Tibial nerve (tissue), 3 donors: Measurements from ENCODE around the gene DIS3.

ENCODE experiments used
- POLR2A ChIP-seq, 2 donors: fragments of 450-650 bp; IDR thresholded peaks; one replicate each; pipeline ENCODE4 v1.6.1; 2017; ENCODE audit warnings: antibody characterized with exemption in 2 of 2, mild to moderate bottlenecking in 2 of 2, moderate library complexity in 2 of 2
- TF ChIP-seq, protein P1 (sequence below), 5 experiments: fragments of 200-600 bp in 3 of 5; fragments of 450-650 bp in 2 of 5; sonication (generic) in 3 of 5; IDR thresholded peaks; one replicate each; pipeline ENCODE4 v1.5.1; 2016 to 2019; ENCODE audit warnings: antibody characterized with exemption in 5 of 5, mild to moderate bottlenecking in 3 of 5, moderate library complexity in 2 of 5

DNA sequence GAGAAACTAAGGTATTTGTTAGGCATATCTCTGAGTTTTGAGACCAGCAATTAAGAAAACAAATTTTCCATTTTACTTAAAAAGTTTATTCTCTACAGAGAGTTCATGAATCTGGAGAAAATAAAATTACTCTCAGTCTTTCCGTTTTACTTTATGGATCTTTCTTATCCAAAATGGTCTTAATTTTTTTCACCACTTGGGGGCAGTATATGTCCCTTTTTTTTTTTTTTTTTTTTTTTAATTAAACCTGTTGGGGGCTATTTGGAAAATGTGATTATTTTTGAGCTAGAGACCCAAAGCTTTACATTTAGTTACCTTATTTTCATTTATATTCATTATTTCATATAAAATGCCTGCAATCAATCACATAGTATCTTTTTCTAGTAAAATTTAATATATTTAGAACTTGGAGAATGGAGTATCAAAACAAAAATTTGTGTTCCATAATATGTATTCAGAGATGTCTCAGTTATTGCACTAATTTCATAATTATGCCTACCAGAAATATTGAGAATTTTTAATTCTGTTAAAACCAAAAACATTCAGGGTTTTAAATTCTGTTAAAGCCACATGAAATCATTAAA, 27.3 kb upstream of the DIS3 start:
- TF ChIP-seq, protein P1, sequence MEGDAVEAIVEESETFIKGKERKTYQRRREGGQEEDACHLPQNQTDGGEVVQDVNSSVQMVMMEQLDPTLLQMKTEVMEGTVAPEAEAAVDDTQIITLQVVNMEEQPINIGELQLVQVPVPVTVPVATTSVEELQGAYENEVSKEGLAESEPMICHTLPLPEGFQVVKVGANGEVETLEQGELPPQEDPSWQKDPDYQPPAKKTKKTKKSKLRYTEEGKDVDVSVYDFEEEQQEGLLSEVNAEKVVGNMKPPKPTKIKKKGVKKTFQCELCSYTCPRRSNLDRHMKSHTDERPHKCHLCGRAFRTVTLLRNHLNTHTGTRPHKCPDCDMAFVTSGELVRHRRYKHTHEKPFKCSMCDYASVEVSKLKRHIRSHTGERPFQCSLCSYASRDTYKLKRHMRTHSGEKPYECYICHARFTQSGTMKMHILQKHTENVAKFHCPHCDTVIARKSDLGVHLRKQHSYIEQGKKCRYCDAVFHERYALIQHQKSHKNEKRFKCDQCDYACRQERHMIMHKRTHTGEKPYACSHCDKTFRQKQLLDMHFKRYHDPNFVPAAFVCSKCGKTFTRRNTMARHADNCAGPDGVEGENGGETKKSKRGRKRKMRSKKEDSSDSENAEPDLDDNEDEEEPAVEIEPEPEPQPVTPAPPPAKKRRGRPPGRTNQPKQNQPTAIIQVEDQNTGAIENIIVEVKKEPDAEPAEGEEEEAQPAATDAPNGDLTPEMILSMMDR (IDR thresholded peaks at IDR 0.05) = peak in 4 of 5 experiments; percentile 25 to 69 (median 46)
- no peak for TF ChIP-seq POLR2A (IDR thresholded peaks at IDR 0.05)
